Keratinocyte (primary cell): Measurements from ENCODE around the gene FOXRED2. TPM values are rescaled to one million over a fixed set of nuclear protein-coding genes. Genes with fewer than 3 reads are reported as not detected.

Experiments used
- DNase-seq: peaks from one replicate; pipeline ENCODE4 v3.0.0-alpha.2; 2011; ENCODE audit warnings: low read depth, missing footprints, low spot score
- FAIRE-seq: peaks from 2 replicates; lab custom pipeline; 2011; peaks lifted over from hg19 to GRCh38; lab: Jason Lieb, UNC
- H2AFZ ChIP-seq: 2 replicates; pipeline ENCODE4 v1.6.0; 2012; ENCODE audit warnings: low read length, control low read depth, inconsistent platforms; ENCODE audit not compliant: control insufficient read depth
- H3K27ac ChIP-seq: 2 replicates; pipeline ENCODE4 v1.5.1; 2011; ENCODE audit warnings: low read length; ENCODE audit not compliant: control insufficient read depth, insufficient read depth
- H3K27me3 ChIP-seq: 3 replicates; pipeline ENCODE4 v1.6.0; 2011; ENCODE audit warnings: low read length; ENCODE audit not compliant: control insufficient read depth, insufficient read depth; ENCODE audit errors: extremely low read depth
- H3K36me3 ChIP-seq, 2 experiments: 2 replicates in 1 of 2; 3 replicates in 1 of 2; pipeline ENCODE4 v1.5.1; 2011; ENCODE audit warnings: low read length in 2 of 2, mild to moderate bottlenecking in 1 of 2; ENCODE audit not compliant: control insufficient read depth in 2 of 2, insufficient read depth in 2 of 2; ENCODE audit errors: extremely low read depth in 1 of 2
- H3K4me1 ChIP-seq: 3 replicates; pipeline ENCODE4 v1.5.1; 2011; ENCODE audit warnings: low read length; ENCODE audit not compliant: control insufficient read depth, insufficient read depth; ENCODE audit errors: extremely low read depth
- H3K4me2 ChIP-seq: 3 replicates; pipeline ENCODE4 v1.6.0; 2011; ENCODE audit warnings: low read depth, low read length; ENCODE audit not compliant: control insufficient read depth, insufficient read depth; ENCODE audit errors: extremely low read depth
- H3K4me3 ChIP-seq, 3 experiments: fragments of 200-600 bp in 1 of 3; sonication (generic) in 1 of 3; 2 replicates in 2 of 3; 3 replicates in 1 of 3; pipeline ENCODE4 v1.5.1; 2011 to 2016; ENCODE audit warnings: low read length in 3 of 3, mild to moderate bottlenecking in 3 of 3, control low read depth in 2 of 3, inconsistent platforms in 1 of 3, low read depth in 1 of 3, mixed read lengths in 1 of 3, mixed run types in 1 of 3, moderate library complexity in 1 of 3; ENCODE audit not compliant: control insufficient read depth in 2 of 3, insufficient read depth in 2 of 3; ENCODE audit errors: extremely low read depth in 1 of 3
- H3K79me2 ChIP-seq: 2 replicates; pipeline ENCODE4 v1.6.0; 2012; ENCODE audit warnings: low read length; ENCODE audit not compliant: control insufficient read depth, insufficient read depth
- H3K9ac ChIP-seq: 3 replicates; pipeline ENCODE4 v1.6.0; 2011; ENCODE audit warnings: low read length; ENCODE audit not compliant: control insufficient read depth, insufficient read depth; ENCODE audit errors: extremely low read depth
- H3K9me1 ChIP-seq: 3 replicates; pipeline ENCODE4 v1.6.0; 2011; ENCODE audit warnings: low read length; ENCODE audit not compliant: control insufficient read depth, insufficient read depth; ENCODE audit errors: extremely low read depth
- H3K9me3 ChIP-seq: 2 replicates; pipeline ENCODE4 v1.5.1; 2012; ENCODE audit warnings: low read depth, low read length; ENCODE audit not compliant: control insufficient read depth
- H4K20me1 ChIP-seq: 3 replicates; pipeline ENCODE4 v1.6.0; 2011; ENCODE audit warnings: low read length; ENCODE audit not compliant: control insufficient read depth, insufficient read depth; ENCODE audit errors: extremely low read depth
- EZH2 ChIP-seq: IDR thresholded peaks from one replicate; pipeline ENCODE4 v1.6.1; 2012; ENCODE audit warnings: inconsistent platforms, mild to moderate bottlenecking, low read length, moderate library complexity
- dilution Hi-C: fragments of 300-500 bp; cut with MboI; formaldehyde crosslinking; loops from one replicate; pipeline ENCODE4 v1.7.0; 2020; ENCODE audit warnings: low sequenced_read_pairs; ENCODE audit not compliant: extremely low pct_ligation_motif_present
- polyA plus RNA-seq, 5 experiments: library from polyadenylated mRNA; depleted of rRNA in 3 of 5; stranded (reverse) in 3 of 5; stranded (forward) in 1 of 5; unstranded in 1 of 5; fragments of >200 nt; gene quantifications; 1 replicate in 1 of 5; 2 replicates in 3 of 5; 3 replicates in 1 of 5; pipeline versions ENCODE4 v1.2.1 to v1.2.3, GENCODE V29; 2011 to 2012; ENCODE audit warnings: missing spikeins in 2 of 5, low read depth in 1 of 5, low replicate concordance in 1 of 5
- TF ChIP-seq, protein P1 (sequence below), 3 experiments: IDR thresholded peaks in 1 of 3; conservative IDR thresholded peaks in 1 of 3; optimal IDR thresholded peaks in 1 of 3; 2 replicates in 2 of 3; 3 replicates in 1 of 3; pipeline versions ENCODE3 to v1.5.1; 2011; ENCODE audit warnings: low read length in 3 of 3, mild to moderate bottlenecking in 3 of 3, moderate library complexity in 2 of 3, control low read depth in 1 of 3, inconsistent platforms in 1 of 3; ENCODE audit not compliant: insufficient read depth in 2 of 3; ENCODE audit errors: extremely low read depth in 1 of 3

The FOXRED2 gene
- polyA plus RNA-seq, 1 donor (not counting 4 experiments of a cell fraction or from before 2014, with no cell fraction given): 0.71 TPM

DNA sequence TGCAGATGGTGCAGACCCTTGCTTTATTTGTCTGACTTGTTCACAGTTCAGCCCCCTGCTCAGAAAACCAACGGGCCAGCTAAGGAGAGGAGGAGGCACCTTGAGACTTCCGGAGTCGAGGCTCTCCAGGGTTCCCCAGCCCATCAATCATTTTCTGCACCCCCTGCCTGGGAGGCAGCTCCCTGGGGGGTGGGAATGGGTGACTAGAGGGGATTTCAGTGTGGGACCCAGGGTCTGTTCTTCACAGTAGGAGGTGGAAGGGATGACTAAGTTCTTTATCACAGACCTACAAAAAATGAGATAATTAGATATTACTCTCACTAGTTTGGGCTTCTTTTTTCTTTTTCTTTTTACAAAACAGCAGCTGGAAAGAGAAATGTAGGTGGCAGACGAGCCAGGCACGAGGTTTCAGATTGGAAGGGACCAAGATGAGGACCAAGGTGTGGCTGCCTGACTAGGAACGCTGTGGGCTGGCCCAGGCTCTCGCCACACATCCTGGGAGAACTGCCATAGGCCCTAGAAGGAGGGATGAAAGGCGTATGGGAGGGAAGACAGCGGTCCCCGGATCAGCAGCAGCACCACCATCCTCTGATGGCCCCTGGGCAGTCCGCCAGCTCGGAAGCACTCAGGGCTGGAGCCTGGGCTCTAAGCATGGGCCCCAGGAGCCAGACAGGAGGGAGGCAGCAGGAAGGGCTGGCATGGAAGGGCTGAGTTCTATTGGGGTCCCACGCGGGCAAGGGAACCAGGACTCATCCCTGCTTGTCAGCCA is 39.6 kb downstream of the FOXRED2 start:
- Histone ChIP-seq H3K9me1 (peaks cover 4% of the 10 kb centered on the region), H3K79me2 (peaks cover 19% of the 10 kb centered on the region), H3K4me1 (peaks cover 77% of the 10 kb centered on the region), H3K27me3 (no peaks in the 10 kb centered on the region), H3K36me3 (peaks cover 0 to 8% of the 10 kb centered on the region in 2 experiments), H2AFZ (no peak overlapping the region), H3K27ac (peak overlapping the region; percentile 73), H3K4me3 (no peak overlapping the region), H4K20me1 (no peaks in the 10 kb centered on the region), H3K9ac (peak overlapping the region; percentile 53), H3K4me2 (peak overlapping the region; percentile 79), H3K9me3 (no peaks in the 10 kb centered on the region)
- DNase-seq (no peak), FAIRE-seq (peak; percentile 49)
- no peak for TF ChIP-seq EZH2
- TF ChIP-seq, protein P1, sequence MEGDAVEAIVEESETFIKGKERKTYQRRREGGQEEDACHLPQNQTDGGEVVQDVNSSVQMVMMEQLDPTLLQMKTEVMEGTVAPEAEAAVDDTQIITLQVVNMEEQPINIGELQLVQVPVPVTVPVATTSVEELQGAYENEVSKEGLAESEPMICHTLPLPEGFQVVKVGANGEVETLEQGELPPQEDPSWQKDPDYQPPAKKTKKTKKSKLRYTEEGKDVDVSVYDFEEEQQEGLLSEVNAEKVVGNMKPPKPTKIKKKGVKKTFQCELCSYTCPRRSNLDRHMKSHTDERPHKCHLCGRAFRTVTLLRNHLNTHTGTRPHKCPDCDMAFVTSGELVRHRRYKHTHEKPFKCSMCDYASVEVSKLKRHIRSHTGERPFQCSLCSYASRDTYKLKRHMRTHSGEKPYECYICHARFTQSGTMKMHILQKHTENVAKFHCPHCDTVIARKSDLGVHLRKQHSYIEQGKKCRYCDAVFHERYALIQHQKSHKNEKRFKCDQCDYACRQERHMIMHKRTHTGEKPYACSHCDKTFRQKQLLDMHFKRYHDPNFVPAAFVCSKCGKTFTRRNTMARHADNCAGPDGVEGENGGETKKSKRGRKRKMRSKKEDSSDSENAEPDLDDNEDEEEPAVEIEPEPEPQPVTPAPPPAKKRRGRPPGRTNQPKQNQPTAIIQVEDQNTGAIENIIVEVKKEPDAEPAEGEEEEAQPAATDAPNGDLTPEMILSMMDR (optimal IDR thresholded peaks at IDR 0.05 in 1 of 3, IDR thresholded peaks at IDR 0.05 in 1 of 3, conservative IDR thresholded peaks at IDR 0.05 in 1 of 3; ENCODE audit: extremely low read depth in 1 of 3, insufficient read depth in 2 of 3, low read length in 3 of 3): no peak
- dilution Hi-C loops: no loop called here

DNA sequence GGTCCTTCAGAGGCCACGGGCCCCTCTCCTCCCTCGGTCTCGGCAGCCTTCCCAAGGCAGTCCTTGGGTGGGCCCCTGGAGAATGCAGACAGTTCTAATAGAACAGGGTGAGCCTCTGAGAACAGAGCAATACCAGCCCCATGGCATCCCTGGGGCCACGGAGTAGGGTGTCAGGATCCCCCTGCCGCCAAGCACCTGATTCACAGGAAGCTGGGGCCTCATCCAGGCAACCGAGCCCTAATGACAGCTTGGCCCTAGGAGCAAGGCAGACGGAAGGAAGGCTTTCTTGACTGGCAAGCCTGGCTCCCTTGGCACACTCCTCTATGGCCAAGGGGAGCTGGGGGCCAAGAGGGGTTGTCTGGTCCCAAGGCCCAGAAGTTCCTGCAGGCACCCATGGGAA is 40.6 kb downstream of the FOXRED2 start:
- dilution Hi-C loops: no loop called here
- peaks cover 75% of the 10 kb centered on the region for H3K4me1 ChIP-seq
- no peak overlapping the region for H3K4me2 ChIP-seq
- H2AFZ ChIP-seq: no peak overlapping the region
- peaks cover 18% of the 10 kb centered on the region for H3K79me2 ChIP-seq
- H3K9me3 ChIP-seq: no peaks in the 10 kb centered on the region
- no peak overlapping the region for H3K27ac ChIP-seq
- TF ChIP-seq, protein P1 (optimal IDR thresholded peaks at IDR 0.05 in 1 of 3, IDR thresholded peaks at IDR 0.05 in 1 of 3, conservative IDR thresholded peaks at IDR 0.05 in 1 of 3; ENCODE audit: extremely low read depth in 1 of 3, insufficient read depth in 2 of 3, low read length in 3 of 3): no peak
- TF ChIP-seq EZH2: no peak
- DNase-seq (no peak), FAIRE-seq (no peak)
- peaks cover 0 to 3% of the 10 kb centered on the region in 2 experiments for H3K36me3 ChIP-seq
- no peaks in the 10 kb centered on the region for H4K20me1 ChIP-seq
- H3K27me3 ChIP-seq: no peaks in the 10 kb centered on the region
- peak overlapping the region; percentile 59 for H3K9ac ChIP-seq
- H3K9me1 ChIP-seq: peaks cover 4% of the 10 kb centered on the region
- no peak overlapping the region for H3K4me3 ChIP-seq
